ENCODE data around the gene RNU2-1.

- TF ChIP-seq YY1 (IDR thresholded peaks at IDR 0.05; ENCODE audit: insufficient read depth, insufficient read length): no peak
- no peak for TF ChIP-seq SUZ12 (IDR thresholded peaks at IDR 0.05; ENCODE audit: extremely low read depth, insufficient read depth, insufficient read length)
- no peak for TF ChIP-seq ZNF274 (IDR thresholded peaks at IDR 0.05; ENCODE audit: low read depth, low read length)
Measured at GRCh38 chr17:43215341-43215740, 18.4 kb downstream of the RNU2-1 start.
